Endothelial cell of umbilical vein (primary cell): Measurements from ENCODE around the gene NCOA3. TPM values are rescaled to one million over a fixed set of nuclear protein-coding genes. Genes with fewer than 3 reads are reported as not detected.

Experiments
- BruUV-seq: library from RNA; stranded (reverse); fragments of 400-500 nt; replicated peaks from 2 replicates; lab custom pipeline; 2021; lab: Mats Ljungman, UMichigan
- CTCF ChIA-PET: fragments of 300-600, 350-600 bp; sonication (Branson Sonifier 250); formaldehyde crosslinking; loops from one replicate; lab custom pipeline; 2021; ENCODE audit warnings: antibody characterized with exemption, inconsistent platforms; lab: Charles Lee
- POLR2A ChIA-PET: fragments of 300-600, 350-600 bp; sonication (Branson Sonifier 250); formaldehyde crosslinking; loops from one replicate; lab custom pipeline; 2021; ENCODE audit warnings: antibody characterized with exemption, inconsistent platforms; lab: Charles Lee
- DNase-seq: peaks from one replicate; pipeline ENCODE4 v3.0.0-alpha.2; 2011; ENCODE audit warnings: low read depth, low spot score
- FAIRE-seq: peaks from 2 replicates; lab custom pipeline; 2011; peaks lifted over from hg19 to GRCh38; lab: Jason Lieb, UNC
- H2AFZ ChIP-seq: 2 replicates; pipeline ENCODE4 v1.6.0; 2012; ENCODE audit warnings: low read depth, low read length, control low read depth, inconsistent platforms
- H3K27ac ChIP-seq: 2 replicates; pipeline ENCODE4 v1.5.1; 2011; ENCODE audit warnings: low read depth, mild to moderate bottlenecking, control low read depth, low read length, moderate library complexity; ENCODE audit not compliant: insufficient read depth
- H3K27me3 ChIP-seq, 2 experiments: 2 replicates each; pipeline versions ENCODE4 v1.6.0 to v1.6.1; 2011; ENCODE audit warnings: low read length in 2 of 2, mixed read lengths in 1 of 2; ENCODE audit not compliant: control insufficient read depth in 2 of 2, insufficient read depth in 2 of 2
- H3K36me3 ChIP-seq, 2 experiments: 2 replicates in 1 of 2; 3 replicates in 1 of 2; pipeline ENCODE4 v1.5.1; 2011; ENCODE audit warnings: low read length in 2 of 2, mild to moderate bottlenecking in 1 of 2, moderate library complexity in 1 of 2; ENCODE audit not compliant: control insufficient read depth in 2 of 2, insufficient read depth in 2 of 2; ENCODE audit errors: extremely low read depth in 1 of 2
- H3K4me1 ChIP-seq: 3 replicates; pipeline ENCODE4 v1.5.1; 2011; ENCODE audit warnings: mild to moderate bottlenecking, low read length; ENCODE audit not compliant: control insufficient read depth, insufficient read depth; ENCODE audit errors: extremely low read depth
- H3K4me2 ChIP-seq: 2 replicates; pipeline ENCODE4 v1.6.1; 2011; ENCODE audit warnings: low read length, control low read depth, mixed read lengths; ENCODE audit not compliant: insufficient read depth
- H3K4me3 ChIP-seq, 3 experiments: fragments of 200-600 bp in 1 of 3; sonication (generic), shearing (Covaris generic) in 1 of 3; replicated peaks in 1 of 3; 2 replicates each; pipeline ENCODE4 v1.5.1; 2011 to 2016; ENCODE audit warnings: control low read depth in 3 of 3, low read length in 3 of 3, mild to moderate bottlenecking in 2 of 3, inconsistent platforms in 1 of 3, low read depth in 1 of 3, moderate library complexity in 1 of 3; ENCODE audit not compliant: insufficient read depth in 1 of 3
- H3K79me2 ChIP-seq: 2 replicates; pipeline ENCODE4 v1.6.0; 2012; ENCODE audit warnings: low read length, inconsistent platforms; ENCODE audit not compliant: control insufficient read depth, insufficient read depth
- H3K9ac ChIP-seq: replicated peaks from 2 replicates; pipeline ENCODE3; 2011; ENCODE audit warnings: low read length, control low read depth; ENCODE audit not compliant: insufficient read depth; ENCODE audit errors: extremely low read depth
- H3K9me1 ChIP-seq: replicated peaks from 3 replicates; pipeline ENCODE4 v1.6.0; 2011; ENCODE audit warnings: mild to moderate bottlenecking, low read length; ENCODE audit not compliant: control insufficient read depth, insufficient read depth; ENCODE audit errors: extremely low read depth
- H3K9me3 ChIP-seq: replicated peaks from 2 replicates; pipeline ENCODE4 v1.5.1; 2012; ENCODE audit warnings: low read length, inconsistent platforms; ENCODE audit not compliant: control insufficient read depth, insufficient read depth
- H4K20me1 ChIP-seq: replicated peaks from 2 replicates; pipeline ENCODE3; 2011; ENCODE audit warnings: mild to moderate bottlenecking, low read length; ENCODE audit not compliant: control insufficient read depth, insufficient read depth; ENCODE audit errors: extremely low read depth
- CTCF ChIP-seq, 2 donors: IDR thresholded peaks; 1 replicate in 1 of 2; 2 replicates in 1 of 2; pipeline ENCODE4 v1.5.1; 2011; ENCODE audit warnings: low read length in 2 of 2, mild to moderate bottlenecking in 2 of 2, moderate library complexity in 2 of 2, control low read depth in 1 of 2, inconsistent platforms in 1 of 2, low read depth in 1 of 2; ENCODE audit not compliant: insufficient read depth in 1 of 2; ENCODE audit errors: extremely low read depth in 1 of 2
- EZH2 ChIP-seq: IDR thresholded peaks from 2 replicates; pipeline ENCODE4 v1.6.1; 2012; ENCODE audit warnings: borderline replicate concordance, low read depth, mild to moderate bottlenecking, moderate library complexity, low read length, inconsistent platforms; ENCODE audit not compliant: severe bottlenecking
- GATA2 ChIP-seq: IDR thresholded peaks from 2 replicates; pipeline ENCODE4 v1.7.0; 2011; ENCODE audit warnings: low read depth, mild to moderate bottlenecking, moderate library complexity, mixed read lengths, low read length; ENCODE audit not compliant: insufficient read length, insufficient read depth
- JUN ChIP-seq: IDR thresholded peaks from 2 replicates; pipeline ENCODE4 v1.6.1; 2011; ENCODE audit warnings: borderline replicate concordance, low read depth; ENCODE audit not compliant: insufficient read length, insufficient read depth
- MAX ChIP-seq: IDR thresholded peaks from 2 replicates; pipeline ENCODE4 v1.6.1; 2011; ENCODE audit not compliant: insufficient read depth, insufficient read length
- POLR2A ChIP-seq: IDR thresholded peaks from 2 replicates; pipeline ENCODE4 v1.6.1; 2012; ENCODE audit warnings: low read depth, mild to moderate bottlenecking, control low read depth, low read length
- POLR2AphosphoS5 ChIP-seq: IDR thresholded peaks from 2 replicates; pipeline ENCODE4 v1.6.1; 2012; ENCODE audit warnings: low read depth, mild to moderate bottlenecking, control low read depth, low read length, moderate library complexity; ENCODE audit not compliant: insufficient read depth
- dilution Hi-C: fragments of 300-500 bp; cut with MboI; formaldehyde crosslinking; loops from one replicate; pipeline ENCODE4 v1.15.0; 2019; ENCODE audit warnings: low sequenced_read_pairs; ENCODE audit not compliant: extremely low pct_ligation_motif_present
- intact Hi-C: fragments of 100-400 bp; cut with micrococcal nuclease; formaldehyde crosslinking; loops from one replicate; pipeline ENCODE4 v1.10.0; 2022
- polyA plus RNA-seq, 4 experiments: library from polyadenylated mRNA; depleted of rRNA in 3 of 4; stranded (reverse) in 3 of 4; unstranded in 1 of 4; fragments of >200 nt; gene quantifications; 2 replicates each; pipeline versions ENCODE4 v1.2.1 to v1.2.3, GENCODE V29; 2011 to 2012; ENCODE audit warnings: missing spikeins in 1 of 4
- total RNA-seq: library from RNA; stranded (reverse); gene quantifications from 2 replicates; pipeline ENCODE4 v1.2.3, GENCODE V29; 2021

Gene NCOA3
- total and polyA plus RNA-seq, 2 donors (not counting 3 experiments of a cell fraction or from before 2014, with no cell fraction given) = 12.0 to 35.6 TPM

GRCh38 chr20:47642118-47642517, 140.4 kb downstream of the NCOA3 start:
- TF ChIP-seq POLR2AphosphoS5 = no peak
- TF ChIP-seq JUN = no peak
- no peak for TF ChIP-seq CTCF (IDR thresholded peaks at IDR 0.05; ENCODE audit: extremely low read depth in 1 of 2, insufficient read depth in 1 of 2, low read depth in 1 of 2, low read length in 2 of 2)
- no peak for TF ChIP-seq EZH2
- TF ChIP-seq MAX = no peak
- no peak for TF ChIP-seq GATA2
- no peak for TF ChIP-seq POLR2A
- CTCF ChIA-PET = interaction anchor here (1.7 kb wide), 1 partner anchor 978 kb away, joined by 7 read pairs; no protein-coding TSS in a partner anchor
- no peaks in the 10 kb centered on the region for H3K27me3 ChIP-seq
- FAIRE-seq = no peak
- dilution Hi-C loops (no loop called here), intact Hi-C loops (no loop called here)
- H3K4me2 ChIP-seq = no peak overlapping the region
- no peaks in the 10 kb centered on the region for H3K9me1 ChIP-seq
- H3K4me3 ChIP-seq = no peak overlapping the region
- POLR2A ChIA-PET = no interaction called here
- no peak overlapping the region for H3K9ac ChIP-seq
- DNase-seq = no peak
- BruUV-seq = no TSS peak
- no peak overlapping the region for H3K27ac ChIP-seq
- H3K79me2 ChIP-seq = no peaks in the 10 kb centered on the region
- H3K9me3 ChIP-seq = no peaks in the 10 kb centered on the region
- peaks cover 9 to 12% of the 10 kb centered on the region in 2 experiments for H3K36me3 ChIP-seq
- H4K20me1 ChIP-seq = no peaks in the 10 kb centered on the region
- H2AFZ ChIP-seq = no peak overlapping the region
- peaks cover 2% of the 10 kb centered on the region for H3K4me1 ChIP-seq
